ENCODE results near the gene EYA4.

The EYA4 gene

DNA sequence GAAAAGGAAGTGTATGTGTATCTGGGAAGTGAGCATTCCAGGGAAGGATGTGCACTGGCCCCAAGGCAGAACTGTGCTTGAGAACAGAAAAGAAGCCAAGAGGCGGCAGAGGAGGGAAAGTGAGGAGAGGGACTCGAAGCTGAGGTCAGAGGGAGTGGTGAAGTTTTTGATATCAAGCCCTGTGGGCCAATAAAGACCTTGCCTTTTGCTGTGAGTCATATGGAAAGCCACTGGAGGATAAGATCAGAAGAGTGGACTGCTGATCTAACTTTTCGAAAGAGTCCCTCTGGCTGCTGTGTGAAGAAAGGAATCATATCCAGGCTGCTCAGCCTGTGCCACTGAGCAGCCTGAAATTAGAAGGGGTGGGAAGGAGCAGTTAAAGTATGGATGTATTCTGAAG lies 99.4 kb downstream of the EYA4 start:
- Histone ChIP-seq H3K4me2 (ENCODE audit: low read depth, low read length) (no peak overlapping the region), H3K9ac (ENCODE audit: low read length) (no peak overlapping the region), H3K9me3 (replicated peaks; ENCODE audit: insufficient read depth, low read length) (no peaks in the 10 kb centered on the region), H3K9me2 (replicated peaks; ENCODE audit: insufficient read depth, low read length) (no peaks in the 10 kb centered on the region), H3K27ac (ENCODE audit: low read length) (no peak overlapping the region), H3K4me1 (ENCODE audit: low read length) (no peaks in the 10 kb centered on the region), H3K36me3 (replicated peaks; ENCODE audit: insufficient read depth, low read length) (no peaks in the 10 kb centered on the region), H3F3A (ENCODE audit: insufficient read depth, low read length) (no peaks in the 10 kb centered on the region), H3K79me2 (ENCODE audit: low read length) (no peaks in the 10 kb centered on the region), H3K4me3 (ENCODE audit: low read length) (no peak overlapping the region), H4K20me1 (ENCODE audit: insufficient read depth, low read length) (no peaks in the 10 kb centered on the region), H2AFZ (ENCODE audit: low read length) (no peak overlapping the region), H3K27me3 (replicated peaks; ENCODE audit: insufficient read depth, low read length) (no peaks in the 10 kb centered on the region)
- no peak for DNase-seq
- no peak for TF ChIP-seq EZH2 (optimal IDR thresholded peaks at IDR 0.05; ENCODE audit: low read depth, low read length)
- no peak for TF ChIP-seq EZH2phosphoT487 (IDR thresholded peaks at IDR 0.05; ENCODE audit: low read length)
- TF ChIP-seq, protein P1, sequence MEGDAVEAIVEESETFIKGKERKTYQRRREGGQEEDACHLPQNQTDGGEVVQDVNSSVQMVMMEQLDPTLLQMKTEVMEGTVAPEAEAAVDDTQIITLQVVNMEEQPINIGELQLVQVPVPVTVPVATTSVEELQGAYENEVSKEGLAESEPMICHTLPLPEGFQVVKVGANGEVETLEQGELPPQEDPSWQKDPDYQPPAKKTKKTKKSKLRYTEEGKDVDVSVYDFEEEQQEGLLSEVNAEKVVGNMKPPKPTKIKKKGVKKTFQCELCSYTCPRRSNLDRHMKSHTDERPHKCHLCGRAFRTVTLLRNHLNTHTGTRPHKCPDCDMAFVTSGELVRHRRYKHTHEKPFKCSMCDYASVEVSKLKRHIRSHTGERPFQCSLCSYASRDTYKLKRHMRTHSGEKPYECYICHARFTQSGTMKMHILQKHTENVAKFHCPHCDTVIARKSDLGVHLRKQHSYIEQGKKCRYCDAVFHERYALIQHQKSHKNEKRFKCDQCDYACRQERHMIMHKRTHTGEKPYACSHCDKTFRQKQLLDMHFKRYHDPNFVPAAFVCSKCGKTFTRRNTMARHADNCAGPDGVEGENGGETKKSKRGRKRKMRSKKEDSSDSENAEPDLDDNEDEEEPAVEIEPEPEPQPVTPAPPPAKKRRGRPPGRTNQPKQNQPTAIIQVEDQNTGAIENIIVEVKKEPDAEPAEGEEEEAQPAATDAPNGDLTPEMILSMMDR (IDR thresholded peaks at IDR 0.05; ENCODE audit: low read length): no peak

DNA sequence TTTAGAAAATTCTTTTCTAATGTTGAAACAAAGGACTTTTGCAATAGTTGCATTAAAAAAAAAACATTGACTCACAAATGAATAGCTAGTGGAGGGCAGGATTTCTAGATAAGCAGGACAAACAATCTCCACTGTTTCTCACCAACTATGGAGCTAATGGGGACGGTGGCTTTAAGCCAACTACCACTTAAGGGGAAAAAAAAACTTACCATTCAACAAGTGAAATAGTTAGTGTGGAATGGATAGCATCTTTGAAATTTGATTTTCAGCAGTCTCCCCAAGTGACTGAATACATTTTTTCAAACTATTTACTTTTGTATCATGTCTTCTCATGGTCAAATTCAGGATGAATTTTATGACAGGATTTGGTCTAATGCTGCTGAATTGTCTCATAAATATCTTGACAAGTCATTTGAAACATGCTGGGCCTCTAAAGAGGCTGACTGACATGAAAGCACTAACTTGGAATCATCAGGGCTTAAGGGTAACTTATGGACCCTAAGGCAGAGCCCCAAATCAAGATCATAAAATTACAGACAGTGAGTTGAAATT lies 100.5 kb downstream of the EYA4 start:
- no peaks in the 10 kb centered on the region for H4K20me1 ChIP-seq (ENCODE audit: insufficient read depth, low read length)
- no peaks in the 10 kb centered on the region for H3K79me2 ChIP-seq (ENCODE audit: low read length)
- no peak overlapping the region for H3K4me2 ChIP-seq (ENCODE audit: low read depth, low read length)
- no peak for DNase-seq
- H3K9me2 ChIP-seq (replicated peaks; ENCODE audit: insufficient read depth, low read length): no peaks in the 10 kb centered on the region
- H2AFZ ChIP-seq (ENCODE audit: low read length): no peak overlapping the region
- TF ChIP-seq, protein P1 (IDR thresholded peaks at IDR 0.05; ENCODE audit: low read length): no peak
- no peak for TF ChIP-seq EZH2 (optimal IDR thresholded peaks at IDR 0.05; ENCODE audit: low read depth, low read length)
- no peak for TF ChIP-seq EZH2phosphoT487 (IDR thresholded peaks at IDR 0.05; ENCODE audit: low read length)
- no peak overlapping the region for H3K9ac ChIP-seq (ENCODE audit: low read length)
- no peaks in the 10 kb centered on the region for H3F3A ChIP-seq (ENCODE audit: insufficient read depth, low read length)
- no peaks in the 10 kb centered on the region for H3K4me1 ChIP-seq (ENCODE audit: low read length)
- H3K9me3 ChIP-seq (replicated peaks; ENCODE audit: insufficient read depth, low read length): no peaks in the 10 kb centered on the region
- no peaks in the 10 kb centered on the region for H3K27me3 ChIP-seq (replicated peaks; ENCODE audit: insufficient read depth, low read length)
- no peak overlapping the region for H3K4me3 ChIP-seq (ENCODE audit: low read length)
- no peaks in the 10 kb centered on the region for H3K36me3 ChIP-seq (replicated peaks; ENCODE audit: insufficient read depth, low read length)
- H3K27ac ChIP-seq (ENCODE audit: low read length): no peak overlapping the region

DNA sequence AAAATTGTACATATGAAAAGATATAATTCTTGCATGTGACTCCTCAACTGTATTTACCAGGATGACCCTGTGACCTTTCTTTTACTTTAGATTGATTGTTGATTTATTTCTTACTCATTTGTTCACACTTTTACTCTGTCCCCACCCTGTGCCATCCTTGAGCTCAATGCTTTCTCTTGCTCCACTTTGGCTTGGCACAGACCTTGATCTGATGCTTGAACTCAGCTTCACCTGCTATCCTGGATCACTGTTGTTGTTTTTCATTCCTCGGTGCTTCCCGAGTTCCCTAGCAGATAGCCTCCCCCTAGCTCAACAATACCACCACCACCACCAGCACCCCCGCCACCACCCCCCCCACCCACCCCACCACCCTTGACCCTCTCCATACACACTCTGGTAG lies 102.1 kb downstream of the EYA4 start:
- Histone ChIP-seq H3K9ac (ENCODE audit: low read length) (no peak overlapping the region), H4K20me1 (ENCODE audit: insufficient read depth, low read length) (no peaks in the 10 kb centered on the region), H3K9me3 (replicated peaks; ENCODE audit: insufficient read depth, low read length) (no peaks in the 10 kb centered on the region), H3K36me3 (replicated peaks; ENCODE audit: insufficient read depth, low read length) (no peaks in the 10 kb centered on the region), H3K27me3 (replicated peaks; ENCODE audit: insufficient read depth, low read length) (no peaks in the 10 kb centered on the region), H3K4me1 (ENCODE audit: low read length) (no peaks in the 10 kb centered on the region), H3K4me3 (ENCODE audit: low read length) (no peak overlapping the region), H3K27ac (ENCODE audit: low read length) (no peak overlapping the region), H3K79me2 (ENCODE audit: low read length) (no peaks in the 10 kb centered on the region), H3K4me2 (ENCODE audit: low read depth, low read length) (no peak overlapping the region), H3K9me2 (replicated peaks; ENCODE audit: insufficient read depth, low read length) (no peaks in the 10 kb centered on the region), H3F3A (ENCODE audit: insufficient read depth, low read length) (no peaks in the 10 kb centered on the region), H2AFZ (ENCODE audit: low read length) (no peak overlapping the region)
- no peak for DNase-seq
- TF ChIP-seq EZH2 (optimal IDR thresholded peaks at IDR 0.05; ENCODE audit: low read depth, low read length) (no peak), EZH2phosphoT487 (IDR thresholded peaks at IDR 0.05; ENCODE audit: low read length) (no peak)
- TF ChIP-seq, protein P1 (IDR thresholded peaks at IDR 0.05; ENCODE audit: low read length): no peak

All from MM.1S (cell line).